ENCODE results near the gene RCOR2.

Gene RCOR2

DNA sequence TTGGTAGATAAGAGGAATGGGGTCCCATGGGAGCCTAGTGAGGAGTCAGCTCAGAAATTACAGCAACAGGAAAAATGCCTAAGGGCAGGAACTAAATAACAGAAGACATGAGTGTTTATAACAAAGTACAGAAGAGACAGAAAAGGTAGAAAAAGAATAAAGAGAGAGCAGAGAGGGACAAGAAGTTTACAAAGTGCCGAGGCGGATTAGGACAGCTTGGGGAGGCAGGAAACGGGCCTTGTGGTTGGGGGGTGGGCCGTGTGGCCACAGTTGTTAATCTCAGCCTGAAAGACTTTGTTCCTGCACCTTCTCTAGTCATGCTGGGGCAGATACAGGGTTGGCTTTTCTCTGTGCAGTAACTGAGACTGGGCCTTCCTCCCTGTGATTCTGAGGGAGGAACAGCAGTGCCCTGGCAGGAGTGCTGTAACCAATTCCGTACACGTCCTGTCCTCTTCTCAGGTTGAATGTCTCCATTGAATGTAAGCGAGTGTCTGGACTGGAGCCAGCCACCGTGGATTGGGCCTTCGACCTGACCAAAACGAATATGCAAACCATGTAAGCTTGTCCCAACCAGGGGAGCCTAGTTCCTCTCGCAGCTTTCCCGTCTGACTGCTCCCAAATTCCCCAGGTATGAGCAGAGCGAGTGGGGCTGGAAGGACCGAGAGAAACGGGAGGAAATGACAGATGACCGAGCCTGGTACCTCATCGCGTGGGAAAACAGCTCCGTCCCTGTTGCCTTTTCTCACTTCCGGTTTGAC is 35.0 kb upstream of the RCOR2 start:
- H3K79me2 ChIP-seq (ENCODE audit: insufficient read depth, low read length) = no peaks in the 10 kb centered on the region
- peaks cover 16% of the 10 kb centered on the region for H3K4me1 ChIP-seq (ENCODE audit: insufficient read depth, low read length, severe bottlenecking)
- H3K9ac ChIP-seq (ENCODE audit: low read length) = peak overlapping the region; percentile 39; the same call in 1 of the 2 replicates
- H3K36me3 ChIP-seq (ENCODE audit: insufficient read depth, low read length) = peaks cover 76% of the 10 kb centered on the region
- H3K27me3 ChIP-seq (ENCODE audit: insufficient read depth, low read length) = no peaks in the 10 kb centered on the region
- no peak overlapping the region for H2AFZ ChIP-seq (ENCODE audit: low read length)
- TF ChIP-seq, protein P1, sequence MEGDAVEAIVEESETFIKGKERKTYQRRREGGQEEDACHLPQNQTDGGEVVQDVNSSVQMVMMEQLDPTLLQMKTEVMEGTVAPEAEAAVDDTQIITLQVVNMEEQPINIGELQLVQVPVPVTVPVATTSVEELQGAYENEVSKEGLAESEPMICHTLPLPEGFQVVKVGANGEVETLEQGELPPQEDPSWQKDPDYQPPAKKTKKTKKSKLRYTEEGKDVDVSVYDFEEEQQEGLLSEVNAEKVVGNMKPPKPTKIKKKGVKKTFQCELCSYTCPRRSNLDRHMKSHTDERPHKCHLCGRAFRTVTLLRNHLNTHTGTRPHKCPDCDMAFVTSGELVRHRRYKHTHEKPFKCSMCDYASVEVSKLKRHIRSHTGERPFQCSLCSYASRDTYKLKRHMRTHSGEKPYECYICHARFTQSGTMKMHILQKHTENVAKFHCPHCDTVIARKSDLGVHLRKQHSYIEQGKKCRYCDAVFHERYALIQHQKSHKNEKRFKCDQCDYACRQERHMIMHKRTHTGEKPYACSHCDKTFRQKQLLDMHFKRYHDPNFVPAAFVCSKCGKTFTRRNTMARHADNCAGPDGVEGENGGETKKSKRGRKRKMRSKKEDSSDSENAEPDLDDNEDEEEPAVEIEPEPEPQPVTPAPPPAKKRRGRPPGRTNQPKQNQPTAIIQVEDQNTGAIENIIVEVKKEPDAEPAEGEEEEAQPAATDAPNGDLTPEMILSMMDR (IDR thresholded peaks at IDR 0.05; ENCODE audit: low read length) = no peak
- TF ChIP-seq EZH2 (IDR thresholded peaks at IDR 0.05; ENCODE audit: borderline replicate concordance, low read length) = no peak
- no peak overlapping the region for H3K4me3 ChIP-seq (ENCODE audit: low read depth, low read length, poor library complexity, severe bottlenecking)
- H3K4me2 ChIP-seq (ENCODE audit: low read length) = peak overlapping the region; percentile 46; the same call in 1 of the 2 replicates
- H4K20me1 ChIP-seq (ENCODE audit: insufficient read depth, low read length) = no peaks in the 10 kb centered on the region
- H3K9me2 ChIP-seq (ENCODE audit: low read depth, low read length) = no peaks in the 10 kb centered on the region
- H3F3A ChIP-seq (ENCODE audit: insufficient read depth, low read length) = no peaks in the 10 kb centered on the region
- H3K9me3 ChIP-seq (ENCODE audit: low read length) = no peaks in the 10 kb centered on the region
- peak overlapping the region; percentile 74 for H3K27ac ChIP-seq (ENCODE audit: low read depth, low read length, poor library complexity, severe bottlenecking)

DNA sequence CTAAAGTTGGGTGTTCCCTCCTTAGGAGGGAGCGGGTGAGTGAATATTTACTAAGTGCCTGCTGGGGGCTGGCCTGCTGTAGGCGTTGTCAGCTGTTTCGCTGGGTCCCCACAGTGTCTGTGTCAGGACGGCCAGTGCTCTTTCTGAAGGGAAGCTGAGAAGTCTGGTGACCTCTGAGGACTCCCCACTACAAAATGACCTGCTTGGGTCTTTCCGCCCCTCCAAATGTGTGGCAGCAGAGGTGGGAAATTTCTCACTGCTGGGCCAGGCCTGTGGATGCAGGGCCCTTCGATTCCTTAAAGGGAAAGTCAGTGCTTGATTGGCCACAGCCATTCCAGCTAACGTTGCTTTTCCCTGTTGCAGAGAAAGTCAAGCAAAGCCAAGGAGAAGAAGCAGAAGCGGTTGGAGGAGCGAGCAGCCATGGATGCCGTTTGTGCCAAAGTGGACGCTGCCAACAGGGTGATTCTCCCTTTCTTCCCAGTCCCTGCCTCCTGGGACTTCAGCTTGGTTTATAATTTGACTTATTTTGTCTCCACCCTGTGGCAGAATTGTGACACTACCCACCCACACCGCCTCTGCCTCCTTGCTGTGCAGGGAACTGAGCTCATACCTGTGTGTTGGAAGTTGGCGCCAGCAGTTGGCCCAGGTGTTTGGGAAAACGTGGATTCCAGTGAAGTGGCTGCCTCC is 28.7 kb upstream of the RCOR2 start:
- Histone ChIP-seq H3F3A (ENCODE audit: insufficient read depth, low read length) (no peaks in the 10 kb centered on the region), H3K79me2 (ENCODE audit: insufficient read depth, low read length) (peaks cover 20% of the 10 kb centered on the region; the same call in 1 of the 2 replicates), H3K27me3 (ENCODE audit: insufficient read depth, low read length) (no peaks in the 10 kb centered on the region), H3K4me3 (ENCODE audit: low read depth, low read length, poor library complexity, severe bottlenecking) (no peak overlapping the region), H3K27ac (ENCODE audit: low read depth, low read length, poor library complexity, severe bottlenecking) (peak overlapping the region; percentile 27), H3K36me3 (ENCODE audit: insufficient read depth, low read length) (peaks cover 46% of the 10 kb centered on the region), H4K20me1 (ENCODE audit: insufficient read depth, low read length) (no peaks in the 10 kb centered on the region), H3K9ac (ENCODE audit: low read length) (no peak overlapping the region; the same call in 1 of the 2 replicates), H3K4me1 (ENCODE audit: insufficient read depth, low read length, severe bottlenecking) (peaks cover 16% of the 10 kb centered on the region), H2AFZ (ENCODE audit: low read length) (no peak overlapping the region), H3K9me2 (ENCODE audit: low read depth, low read length) (no peaks in the 10 kb centered on the region), H3K9me3 (ENCODE audit: low read length) (no peaks in the 10 kb centered on the region), H3K4me2 (ENCODE audit: low read length) (no peak overlapping the region; the same call in 1 of the 2 replicates)
- TF ChIP-seq EZH2 (IDR thresholded peaks at IDR 0.05; ENCODE audit: borderline replicate concordance, low read length) = no peak
- TF ChIP-seq, protein P1 (IDR thresholded peaks at IDR 0.05; ENCODE audit: low read length) = peak; percentile 72

DNA sequence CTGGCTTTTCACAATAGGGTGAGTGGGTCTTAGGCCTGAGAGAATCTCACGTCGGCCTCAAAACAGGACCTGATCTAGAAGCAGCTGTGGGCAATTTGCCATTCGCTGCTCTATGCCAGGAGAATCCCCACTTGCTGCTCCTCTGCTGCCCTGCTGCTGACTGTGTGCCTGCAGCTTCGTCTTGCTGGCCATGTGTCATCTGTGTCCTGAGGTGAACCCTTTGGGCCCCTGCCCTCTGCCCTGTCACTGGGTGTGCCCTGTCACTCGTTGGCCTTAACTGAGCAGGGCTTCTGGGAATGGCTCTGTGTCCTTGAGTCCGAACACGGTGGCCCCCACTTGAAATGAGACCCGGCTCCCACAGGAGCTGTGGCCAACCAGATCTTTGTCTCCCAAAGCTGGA is 28.0 kb upstream of the RCOR2 start:
- no peak overlapping the region for H3K4me3 ChIP-seq (ENCODE audit: low read depth, low read length, poor library complexity, severe bottlenecking)
- H3K9me3 ChIP-seq (ENCODE audit: low read length) = no peaks in the 10 kb centered on the region
- H3K4me2 ChIP-seq (ENCODE audit: low read length) = no peak overlapping the region; the same call in 1 of the 2 replicates
- no peaks in the 10 kb centered on the region for H3F3A ChIP-seq (ENCODE audit: insufficient read depth, low read length)
- no peaks in the 10 kb centered on the region for H3K27me3 ChIP-seq (ENCODE audit: insufficient read depth, low read length)
- no peaks in the 10 kb centered on the region for H3K9me2 ChIP-seq (ENCODE audit: low read depth, low read length)
- no peaks in the 10 kb centered on the region for H4K20me1 ChIP-seq (ENCODE audit: insufficient read depth, low read length)
- no peak overlapping the region for H2AFZ ChIP-seq (ENCODE audit: low read length)
- peak overlapping the region; percentile 27 for H3K27ac ChIP-seq (ENCODE audit: low read depth, low read length, poor library complexity, severe bottlenecking)
- TF ChIP-seq EZH2 (IDR thresholded peaks at IDR 0.05; ENCODE audit: borderline replicate concordance, low read length) = no peak
- peaks cover 46% of the 10 kb centered on the region for H3K36me3 ChIP-seq (ENCODE audit: insufficient read depth, low read length)
- peaks cover 23% of the 10 kb centered on the region for H3K4me1 ChIP-seq (ENCODE audit: insufficient read depth, low read length, severe bottlenecking)
- H3K9ac ChIP-seq (ENCODE audit: low read length) = no peak overlapping the region; the same call in 1 of the 2 replicates
- H3K79me2 ChIP-seq (ENCODE audit: insufficient read depth, low read length) = peaks cover 20% of the 10 kb centered on the region; the same call in 1 of the 2 replicates

Measured in OCI-LY1 (cell line).